Measurements from ENCODE around the gene CIB4.

DNA sequence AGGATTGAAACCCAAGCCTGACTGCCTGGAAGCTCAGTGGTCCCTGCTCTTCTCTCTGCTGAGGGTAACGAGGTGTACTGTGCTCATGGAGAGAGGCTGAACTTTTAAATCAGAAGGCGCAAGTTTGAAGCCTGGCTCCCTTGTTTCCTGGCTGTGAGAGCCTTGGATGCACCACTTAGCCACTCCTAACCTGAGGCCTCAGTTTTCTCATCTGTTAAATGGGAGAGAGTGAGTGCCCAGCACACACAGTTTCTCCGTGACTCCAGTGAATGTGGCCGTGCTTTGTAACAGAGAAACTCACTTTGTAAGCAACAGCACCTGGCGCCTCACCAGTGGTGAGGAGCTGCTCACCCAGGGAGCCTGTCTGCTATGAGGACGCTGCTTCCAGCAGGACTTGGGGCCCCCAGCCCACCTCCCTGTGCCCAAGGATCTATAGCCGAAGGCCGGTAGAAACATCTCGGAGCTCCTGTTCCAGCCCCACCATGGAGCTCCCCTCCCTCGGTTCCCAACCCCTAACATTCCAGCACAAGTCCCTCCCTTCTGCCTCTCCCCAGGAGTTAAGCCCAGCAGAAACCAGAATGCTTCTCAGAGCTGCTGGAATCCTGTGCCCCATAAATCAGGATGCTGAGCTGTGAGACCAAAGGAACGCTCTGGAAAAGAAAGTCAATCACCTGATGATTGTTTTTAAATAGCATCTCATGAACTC, 31.1 kb upstream of the CIB4 start:
- TF ChIP-seq, protein P1, sequence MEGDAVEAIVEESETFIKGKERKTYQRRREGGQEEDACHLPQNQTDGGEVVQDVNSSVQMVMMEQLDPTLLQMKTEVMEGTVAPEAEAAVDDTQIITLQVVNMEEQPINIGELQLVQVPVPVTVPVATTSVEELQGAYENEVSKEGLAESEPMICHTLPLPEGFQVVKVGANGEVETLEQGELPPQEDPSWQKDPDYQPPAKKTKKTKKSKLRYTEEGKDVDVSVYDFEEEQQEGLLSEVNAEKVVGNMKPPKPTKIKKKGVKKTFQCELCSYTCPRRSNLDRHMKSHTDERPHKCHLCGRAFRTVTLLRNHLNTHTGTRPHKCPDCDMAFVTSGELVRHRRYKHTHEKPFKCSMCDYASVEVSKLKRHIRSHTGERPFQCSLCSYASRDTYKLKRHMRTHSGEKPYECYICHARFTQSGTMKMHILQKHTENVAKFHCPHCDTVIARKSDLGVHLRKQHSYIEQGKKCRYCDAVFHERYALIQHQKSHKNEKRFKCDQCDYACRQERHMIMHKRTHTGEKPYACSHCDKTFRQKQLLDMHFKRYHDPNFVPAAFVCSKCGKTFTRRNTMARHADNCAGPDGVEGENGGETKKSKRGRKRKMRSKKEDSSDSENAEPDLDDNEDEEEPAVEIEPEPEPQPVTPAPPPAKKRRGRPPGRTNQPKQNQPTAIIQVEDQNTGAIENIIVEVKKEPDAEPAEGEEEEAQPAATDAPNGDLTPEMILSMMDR (conservative IDR thresholded peaks at IDR 0.05) = no peak
- no peak for TF ChIP-seq EZH2 (IDR thresholded peaks at IDR 0.05; ENCODE audit: low read depth)

Measured in PC-9 (cell line).